GM12874 (cell line): ENCODE data around the gene RNF144A.

Experiments
- TF ChIP-seq, protein P1 (sequence below): IDR thresholded peaks from 2 replicates; pipeline ENCODE4 v1.5.1; 2011; ENCODE audit warnings: low read depth, mild to moderate bottlenecking, control low read depth, low read length, moderate library complexity; ENCODE audit not compliant: insufficient read depth

RNF144A gene

GRCh38 chr2:6909431-6910385 is 7.5 kb upstream of the RNF144A start:
- TF ChIP-seq, protein P1, sequence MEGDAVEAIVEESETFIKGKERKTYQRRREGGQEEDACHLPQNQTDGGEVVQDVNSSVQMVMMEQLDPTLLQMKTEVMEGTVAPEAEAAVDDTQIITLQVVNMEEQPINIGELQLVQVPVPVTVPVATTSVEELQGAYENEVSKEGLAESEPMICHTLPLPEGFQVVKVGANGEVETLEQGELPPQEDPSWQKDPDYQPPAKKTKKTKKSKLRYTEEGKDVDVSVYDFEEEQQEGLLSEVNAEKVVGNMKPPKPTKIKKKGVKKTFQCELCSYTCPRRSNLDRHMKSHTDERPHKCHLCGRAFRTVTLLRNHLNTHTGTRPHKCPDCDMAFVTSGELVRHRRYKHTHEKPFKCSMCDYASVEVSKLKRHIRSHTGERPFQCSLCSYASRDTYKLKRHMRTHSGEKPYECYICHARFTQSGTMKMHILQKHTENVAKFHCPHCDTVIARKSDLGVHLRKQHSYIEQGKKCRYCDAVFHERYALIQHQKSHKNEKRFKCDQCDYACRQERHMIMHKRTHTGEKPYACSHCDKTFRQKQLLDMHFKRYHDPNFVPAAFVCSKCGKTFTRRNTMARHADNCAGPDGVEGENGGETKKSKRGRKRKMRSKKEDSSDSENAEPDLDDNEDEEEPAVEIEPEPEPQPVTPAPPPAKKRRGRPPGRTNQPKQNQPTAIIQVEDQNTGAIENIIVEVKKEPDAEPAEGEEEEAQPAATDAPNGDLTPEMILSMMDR = no peak

DNA sequence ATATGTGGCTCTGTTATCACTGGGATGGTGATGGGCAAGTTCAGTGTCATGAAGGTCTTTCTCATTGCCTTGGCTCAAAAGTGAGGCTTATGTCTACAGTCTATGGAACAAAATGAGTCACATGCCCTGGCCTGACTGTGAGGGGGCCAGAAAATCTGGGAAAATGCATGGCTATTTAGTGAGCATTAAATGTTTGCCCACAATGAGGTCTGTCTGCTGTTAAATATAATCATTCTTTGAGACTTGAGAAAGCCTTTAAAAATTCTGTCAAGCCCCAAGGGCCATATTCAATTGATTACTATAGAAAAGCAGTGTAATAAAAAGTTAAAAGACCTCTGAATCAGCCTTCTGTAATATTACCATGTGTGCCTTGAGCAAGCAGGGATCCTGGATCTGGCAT is 5.5 kb upstream of the RNF144A start:
- TF ChIP-seq, protein P1 = no peak

DNA sequence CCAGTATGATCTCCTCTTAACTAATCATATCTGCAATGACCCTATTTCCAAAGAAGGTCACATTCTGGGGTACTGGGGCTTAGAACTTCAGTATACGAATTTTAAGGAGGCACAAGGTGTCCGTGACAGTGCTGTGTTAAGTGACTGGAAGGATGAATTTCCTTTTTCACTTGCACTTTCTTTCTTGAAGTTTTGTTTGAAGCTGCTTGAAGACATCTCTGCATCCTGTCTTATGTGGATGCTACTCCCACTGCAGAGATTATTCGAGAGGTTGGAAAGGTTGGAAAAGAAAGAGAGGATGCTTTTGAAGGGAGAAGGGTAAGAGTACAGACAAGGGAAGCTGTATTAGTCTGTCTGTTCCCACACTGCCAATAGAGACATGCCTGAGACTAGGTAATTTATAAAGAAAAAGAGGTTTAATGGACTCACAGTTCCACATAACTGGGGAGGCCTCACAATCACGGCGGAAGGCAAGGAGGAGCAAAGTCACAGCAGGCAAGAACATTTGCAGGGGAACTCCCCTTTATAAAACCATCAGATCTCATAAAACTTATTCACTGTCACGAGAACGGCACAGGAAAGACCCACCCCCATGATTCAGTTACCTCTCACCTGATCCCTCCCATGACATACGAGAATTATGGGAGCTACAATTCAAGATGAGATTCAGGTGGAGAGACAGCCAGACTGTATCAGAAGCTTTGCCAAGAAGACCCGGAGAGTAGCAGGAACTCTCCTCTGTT is 3.6 kb upstream of the RNF144A start:
- TF ChIP-seq, protein P1 = no peak

GRCh38 chr2:6914828-6915227 is 2.4 kb upstream of the RNF144A start:
- TF ChIP-seq, protein P1 = no peak

DNA sequence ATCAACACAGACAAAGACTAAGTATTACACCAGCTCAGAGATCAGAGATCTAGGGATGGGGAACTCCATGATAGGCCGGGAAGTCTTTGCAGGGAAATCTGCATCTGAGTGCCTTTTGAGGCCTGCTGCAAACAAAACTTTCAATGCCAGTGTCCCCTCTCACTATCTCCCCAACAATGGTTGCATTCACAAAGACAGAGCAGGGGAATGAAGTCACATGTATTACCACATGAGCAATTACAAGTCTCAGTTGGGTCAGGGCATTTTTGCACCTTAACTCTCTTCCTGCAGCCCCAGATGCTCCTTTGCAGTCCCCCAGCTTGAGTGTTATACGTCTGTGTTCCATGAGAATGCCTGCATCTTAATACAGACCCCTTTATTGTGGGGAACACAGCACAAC is 1.8 kb upstream of the RNF144A start:
- TF ChIP-seq, protein P1 = no peak

GRCh38 chr2:6916224-6916623 is 988 bp upstream of the RNF144A start:
- TF ChIP-seq, protein P1 = no peak

GRCh38 chr2:6916736-6917070 is 509 bp upstream of the RNF144A start:
- TF ChIP-seq, protein P1 = no peak
